IMR-90 (cell line): ENCODE results near the gene CCDC85B. TPM values are rescaled to one million over a fixed set of nuclear protein-coding genes. Genes with fewer than 3 reads are reported as not detected.

Source experiments
- ATAC-seq: fragments of 200-7000 bp; cut with Tn5 transposase; 2 replicates; pipeline ENCODE4 v1.9.1; 2020; ENCODE audit warnings: low read depth, mild to moderate bottlenecking, moderate library complexity
- BruUV-seq: library from RNA; stranded (reverse); fragments of 400-500 nt; replicated peaks from 2 replicates; lab custom pipeline; 2021; lab: Mats Ljungman, UMichigan
- CTCF ChIA-PET: fragments of 300-600 bp; formaldehyde crosslinking; extraction: SDS; loops from one replicate; lab custom pipeline; 2021; ENCODE audit warnings: antibody characterized with exemption; lab: Yijun Ruan, JAX
- POLR2A ChIA-PET: fragments of 300-600 bp; sonication (Branson Sonifier 250); formaldehyde crosslinking; loops from one replicate; lab custom pipeline; 2022; ENCODE audit warnings: antibody characterized with exemption; ENCODE audit not compliant: unreplicated experiment; lab: Charles Lee
- DNase-seq: peaks from one replicate; pipeline ENCODE4 v3.0.0; 2013
- H2AFZ ChIP-seq: replicated peaks from 2 replicates; pipeline ENCODE3; 2013; ENCODE audit warnings: low read length, mild to moderate bottlenecking; ENCODE audit not compliant: poor library complexity
- H2AK5ac ChIP-seq: 2 replicates; pipeline ENCODE4 v1.6.1; 2013; ENCODE audit warnings: low read depth, low read length, inconsistent platforms
- H2AK9ac ChIP-seq: replicated peaks from 2 replicates; pipeline ENCODE3; 2013; ENCODE audit warnings: mild to moderate bottlenecking, low read depth, low read length, moderate library complexity; ENCODE audit not compliant: poor library complexity
- H2BK120ac ChIP-seq: 2 replicates; pipeline ENCODE4 v1.6.1; 2013; ENCODE audit warnings: low read depth, low read length, inconsistent platforms
- H2BK15ac ChIP-seq: 3 replicates; pipeline ENCODE4 v1.6.1; 2013; ENCODE audit warnings: low read depth, low read length, inconsistent platforms
- H2BK20ac ChIP-seq: 2 replicates; pipeline ENCODE4 v1.6.1; 2013; ENCODE audit warnings: low read depth, mild to moderate bottlenecking, inconsistent platforms, low read length, moderate library complexity
- H2BK5ac ChIP-seq: 2 replicates; pipeline ENCODE4 v1.6.1; 2013; ENCODE audit warnings: mild to moderate bottlenecking, low read depth, low read length, inconsistent platforms; ENCODE audit not compliant: poor library complexity, severe bottlenecking
- H3K14ac ChIP-seq: replicated peaks from 2 replicates; pipeline ENCODE4 v1.6.1; 2013; ENCODE audit warnings: low read depth, low read length, inconsistent platforms
- H3K18ac ChIP-seq: 2 replicates; pipeline ENCODE4 v1.6.1; 2013; ENCODE audit warnings: low read depth, low read length, control low read depth
- H3K23ac ChIP-seq: 2 replicates; pipeline ENCODE4 v1.6.1; 2013; ENCODE audit warnings: low read depth, low read length, inconsistent platforms
- H3K27ac ChIP-seq: 2 replicates; pipeline ENCODE4 v1.5.1; 2013; ENCODE audit warnings: mild to moderate bottlenecking, control low read depth, low read length; ENCODE audit not compliant: insufficient read depth
- H3K27me3 ChIP-seq: 2 replicates; pipeline ENCODE4 v1.6.1; 2013; ENCODE audit warnings: low read length; ENCODE audit not compliant: control insufficient read depth, insufficient read depth
- H3K36me3 ChIP-seq: 2 replicates; pipeline ENCODE4 v1.6.1; 2013; ENCODE audit warnings: low read length, mixed read lengths; ENCODE audit not compliant: control insufficient read depth, insufficient read depth
- H3K4ac ChIP-seq: 2 replicates; pipeline ENCODE4 v1.6.1; 2013; ENCODE audit warnings: low read depth, low read length, inconsistent platforms
- H3K4me1 ChIP-seq: 2 replicates; pipeline ENCODE4 v1.6.1; 2013; ENCODE audit warnings: low read length, mixed read lengths; ENCODE audit not compliant: control insufficient read depth, insufficient read depth
- H3K4me2 ChIP-seq: 2 replicates; pipeline ENCODE4 v1.6.1; 2013; ENCODE audit warnings: low read depth, mild to moderate bottlenecking, control low read depth, low read length, moderate library complexity
- H3K4me3 ChIP-seq: 2 replicates; pipeline ENCODE4 v1.5.1; 2013; ENCODE audit warnings: low read depth, mild to moderate bottlenecking, control low read depth, low read length, moderate library complexity; ENCODE audit not compliant: insufficient read depth
- H3K56ac ChIP-seq: 2 replicates; pipeline ENCODE4 v1.6.1; 2013; ENCODE audit warnings: low read length, inconsistent platforms; ENCODE audit not compliant: insufficient read depth; ENCODE audit errors: extremely low read depth
- H3K79me1 ChIP-seq, 2 experiments: 2 replicates each; pipeline ENCODE4 v1.6.1; 2013; ENCODE audit warnings: low read length in 2 of 2, inconsistent platforms in 1 of 2, low read depth in 1 of 2
- H3K9ac ChIP-seq: 2 replicates; pipeline ENCODE4 v1.6.1; 2013; ENCODE audit warnings: low read depth, low read length, control low read depth
- H3K9me1 ChIP-seq: 2 replicates; pipeline ENCODE4 v1.6.1; 2013; ENCODE audit warnings: low read length, inconsistent platforms; ENCODE audit not compliant: insufficient read depth
- H3K9me3 ChIP-seq: 2 replicates; pipeline ENCODE4 v1.6.1; 2013; ENCODE audit warnings: low read length; ENCODE audit not compliant: control insufficient read depth, insufficient read depth
- H4K20me1 ChIP-seq: 2 replicates; pipeline ENCODE4 v1.6.1; 2013; ENCODE audit warnings: low read length, inconsistent platforms; ENCODE audit not compliant: insufficient read depth
- H4K5ac ChIP-seq: 2 replicates; pipeline ENCODE4 v1.6.1; 2013; ENCODE audit warnings: mild to moderate bottlenecking, low read depth, low read length, control low read depth
- H4K8ac ChIP-seq, 2 experiments: 2 replicates each; pipeline ENCODE4 v1.6.1; 2013; ENCODE audit warnings: low read depth in 2 of 2, low read length in 2 of 2, control low read depth in 1 of 2, inconsistent platforms in 1 of 2
- H4K91ac ChIP-seq: 2 replicates; pipeline ENCODE4 v1.6.1; 2013; ENCODE audit warnings: low read depth, low read length, inconsistent platforms; ENCODE audit not compliant: insufficient read depth
- BHLHE40 ChIP-seq: fragments of 150-350 bp; IDR thresholded peaks from 2 replicates; pipeline ENCODE4 v1.6.1; 2016; ENCODE audit warnings: mild to moderate bottlenecking, low read depth, low read length
- CEBPB ChIP-seq: IDR thresholded peaks from 2 replicates; pipeline ENCODE4 v1.6.1; 2012; ENCODE audit warnings: low read depth, low read length, improper control_type of control experiment
- CHD1 ChIP-seq: IDR thresholded peaks from 2 replicates; pipeline ENCODE4 v1.6.1; 2012; ENCODE audit warnings: low read depth, low read length, improper control_type of control experiment
- FOS ChIP-seq: fragments of 150-350 bp; IDR thresholded peaks from 2 replicates; pipeline ENCODE4 v1.6.1; 2016; ENCODE audit warnings: low read depth, low read length
- MAFK ChIP-seq: IDR thresholded peaks from 2 replicates; pipeline ENCODE4 v1.6.1; 2012; ENCODE audit warnings: low read depth, low read length, improper control_type of control experiment
- MAZ ChIP-seq: IDR thresholded peaks from 2 replicates; pipeline ENCODE4 v1.6.1; 2012; ENCODE audit warnings: low read depth, mild to moderate bottlenecking, low read length, improper control_type of control experiment, moderate library complexity, borderline replicate concordance
- MXI1 ChIP-seq: IDR thresholded peaks from 2 replicates; pipeline ENCODE4 v1.6.1; 2012; ENCODE audit warnings: low read depth, mild to moderate bottlenecking, low read length, moderate library complexity, borderline replicate concordance
- NFE2L2 ChIP-seq: fragments of 150-350 bp; IDR thresholded peaks from 2 replicates; pipeline ENCODE4 v1.6.1; 2016; ENCODE audit warnings: low read depth, mild to moderate bottlenecking, low read length
- RAD21 ChIP-seq: IDR thresholded peaks from 2 replicates; pipeline ENCODE4 v1.6.1; 2012; ENCODE audit warnings: low read length, improper control_type of control experiment
- RCOR1 ChIP-seq: IDR thresholded peaks from 2 replicates; pipeline ENCODE4 v1.6.1; 2012; ENCODE audit warnings: mild to moderate bottlenecking, low read length, improper control_type of control experiment; ENCODE audit not compliant: insufficient replicate concordance
- RFX5 ChIP-seq: IDR thresholded peaks from 2 replicates; pipeline ENCODE4 v1.8.0; 2012; ENCODE audit warnings: low read depth, mild to moderate bottlenecking, low read length, moderate library complexity
- SMC3 ChIP-seq: fragments of 150-350 bp; IDR thresholded peaks from 2 replicates; pipeline ENCODE4 v1.6.1; 2016; ENCODE audit warnings: low read depth, mild to moderate bottlenecking, antibody characterized with exemption, low read length, moderate library complexity
- WGBS, 2 experiments: methylation state at CpG; one replicate each; pipeline versions ENCODE4 v1.1.5 to v1.1.7; 2013; ENCODE audit warnings: missing lambda C conversion rate in 2 of 2; ENCODE audit not compliant: insufficient read length in 1 of 2; ENCODE audit errors: extremely low coverage in 2 of 2; 5-methylcytosine and 5-hydroxymethylcytosine counted together
- dilution Hi-C: fragments of 300-500 bp; cut with HindIII; formaldehyde crosslinking; loops from one replicate; pipeline ENCODE4 v1.14.3; 2018; ENCODE audit warnings: low sequenced_read_pairs; ENCODE audit not compliant: unreplicated experiment
- in situ Hi-C: fragments of 300-500 bp; cut with MboI; formaldehyde crosslinking; loops from 3 replicates; pipeline ENCODE4 v1.14.3; 2019; ENCODE audit warnings: low sequenced_read_pairs, inconsistent platforms, mixed read lengths
- intact Hi-C: fragments of 100-400 bp; cut with micrococcal nuclease; formaldehyde crosslinking; loops from 2 replicates; pipeline ENCODE4 v1.10.0; 2022
- polyA plus RNA-seq, 3 experiments: library from polyadenylated mRNA; depleted of rRNA; stranded (reverse); fragments of >200 nt; gene quantifications; 2 replicates each; pipeline ENCODE4 v1.2.3, GENCODE V29; 2012; ENCODE audit warnings: low replicate concordance in 1 of 3
- total RNA-seq: library from RNA; depleted of rRNA; stranded (reverse); fragments of >200 nt; gene quantifications from 2 replicates; pipeline ENCODE4 v1.2.3, GENCODE V29; 2012
- TF ChIP-seq, protein P1 (sequence below): conservative IDR thresholded peaks from 2 replicates; pipeline ENCODE4 v1.5.1; 2012; ENCODE audit warnings: mild to moderate bottlenecking, low read depth, low read length, improper control_type of control experiment
- TF ChIP-seq, protein P2 (sequence below): fragments of 150-350 bp; IDR thresholded peaks from 2 replicates; pipeline ENCODE4 v1.6.1; 2016; ENCODE audit warnings: low read depth, mild to moderate bottlenecking, low read length, moderate library complexity, borderline replicate concordance

Gene CCDC85B
- total and polyA plus RNA-seq, 2 of the 4 experiments (the other 2 are of a cell fraction) = 17.6 to 35.4 TPM

DNA sequence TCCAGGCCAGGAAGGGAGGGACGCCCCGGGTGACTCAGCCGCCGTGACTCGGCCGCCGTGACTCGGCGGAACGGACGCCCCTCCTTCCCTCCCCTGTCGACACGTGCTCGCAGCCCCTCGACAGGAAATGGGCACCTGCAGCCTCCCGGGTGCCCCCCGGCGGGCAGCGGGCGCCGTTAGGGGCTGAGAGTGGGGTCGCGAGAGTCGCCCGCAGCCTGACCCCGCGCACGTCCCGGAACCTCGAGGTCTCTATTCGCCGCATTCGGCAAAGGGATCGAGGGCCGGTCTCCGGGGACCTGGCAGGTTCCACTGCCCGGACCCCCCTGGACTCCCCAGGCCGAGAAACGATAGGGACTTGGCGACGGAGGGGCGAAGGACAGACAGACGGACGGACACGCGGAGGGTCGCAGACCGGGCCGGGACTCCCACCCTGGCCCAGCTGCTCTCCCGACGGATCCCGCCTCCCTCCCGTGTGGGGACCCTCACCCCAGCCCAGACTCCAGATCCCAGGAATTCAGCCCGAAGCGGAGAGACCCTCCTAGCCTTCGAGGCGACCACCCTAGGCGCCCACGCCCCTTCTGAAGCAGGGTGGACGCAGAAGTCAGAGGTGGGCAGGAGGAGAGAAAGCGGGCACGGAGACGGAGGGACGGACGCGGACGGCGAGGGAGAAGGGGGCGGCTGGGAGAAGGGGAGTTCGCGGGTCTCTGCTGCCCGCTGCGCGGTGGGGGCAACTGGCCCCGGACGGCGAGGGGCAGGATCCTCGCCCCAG lies 9.1 kb downstream of the CCDC85B start:
- H3K4ac ChIP-seq = peak overlapping the region; percentile 99
- intact Hi-C loops = loop anchor here (2.0 kb wide), 1 partner anchor 15 kb away; no protein-coding TSS in a partner anchor
- no peak for TF ChIP-seq RAD21
- peak; percentile 86; the same call in 1 of the 2 replicates for TF ChIP-seq MAZ
- TF ChIP-seq SMC3 = no peak
- peak; percentile 94; the same call in 1 of the 2 replicates for TF ChIP-seq MXI1
- no peak; the same call in none of the 2 replicates for TF ChIP-seq CHD1
- peak; percentile 97 for TF ChIP-seq NFE2L2
- TF ChIP-seq, protein P1, sequence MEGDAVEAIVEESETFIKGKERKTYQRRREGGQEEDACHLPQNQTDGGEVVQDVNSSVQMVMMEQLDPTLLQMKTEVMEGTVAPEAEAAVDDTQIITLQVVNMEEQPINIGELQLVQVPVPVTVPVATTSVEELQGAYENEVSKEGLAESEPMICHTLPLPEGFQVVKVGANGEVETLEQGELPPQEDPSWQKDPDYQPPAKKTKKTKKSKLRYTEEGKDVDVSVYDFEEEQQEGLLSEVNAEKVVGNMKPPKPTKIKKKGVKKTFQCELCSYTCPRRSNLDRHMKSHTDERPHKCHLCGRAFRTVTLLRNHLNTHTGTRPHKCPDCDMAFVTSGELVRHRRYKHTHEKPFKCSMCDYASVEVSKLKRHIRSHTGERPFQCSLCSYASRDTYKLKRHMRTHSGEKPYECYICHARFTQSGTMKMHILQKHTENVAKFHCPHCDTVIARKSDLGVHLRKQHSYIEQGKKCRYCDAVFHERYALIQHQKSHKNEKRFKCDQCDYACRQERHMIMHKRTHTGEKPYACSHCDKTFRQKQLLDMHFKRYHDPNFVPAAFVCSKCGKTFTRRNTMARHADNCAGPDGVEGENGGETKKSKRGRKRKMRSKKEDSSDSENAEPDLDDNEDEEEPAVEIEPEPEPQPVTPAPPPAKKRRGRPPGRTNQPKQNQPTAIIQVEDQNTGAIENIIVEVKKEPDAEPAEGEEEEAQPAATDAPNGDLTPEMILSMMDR = peak; percentile 25; the same call in 1 of the 2 replicates
- TF ChIP-seq BHLHE40 = peak; percentile 95
- peak; percentile 80 for TF ChIP-seq FOS
- TF ChIP-seq RCOR1 = no peak
- TF ChIP-seq, protein P2, sequence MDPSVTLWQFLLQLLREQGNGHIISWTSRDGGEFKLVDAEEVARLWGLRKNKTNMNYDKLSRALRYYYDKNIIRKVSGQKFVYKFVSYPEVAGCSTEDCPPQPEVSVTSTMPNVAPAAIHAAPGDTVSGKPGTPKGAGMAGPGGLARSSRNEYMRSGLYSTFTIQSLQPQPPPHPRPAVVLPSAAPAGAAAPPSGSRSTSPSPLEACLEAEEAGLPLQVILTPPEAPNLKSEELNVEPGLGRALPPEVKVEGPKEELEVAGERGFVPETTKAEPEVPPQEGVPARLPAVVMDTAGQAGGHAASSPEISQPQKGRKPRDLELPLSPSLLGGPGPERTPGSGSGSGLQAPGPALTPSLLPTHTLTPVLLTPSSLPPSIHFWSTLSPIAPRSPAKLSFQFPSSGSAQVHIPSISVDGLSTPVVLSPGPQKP = no peak
- peak; percentile 49; the same call in 1 of the 2 replicates for TF ChIP-seq MAFK
- no peak for TF ChIP-seq RFX5
- no peak for TF ChIP-seq CEBPB

More for the DNA sequence above, 9.1 kb downstream of the CCDC85B start:
- H4K5ac ChIP-seq = peak overlapping the region; percentile 82
- peak overlapping the region; percentile 72 for H2AFZ ChIP-seq
- peaks cover 38% of the 10 kb centered on the region for H3K4me1 ChIP-seq
- H2AK5ac ChIP-seq = peak overlapping the region; percentile 99
- peak overlapping the region; percentile 90 for H2BK120ac ChIP-seq
- DNase-seq = peak; percentile 81
- peak overlapping the region; percentile 88 to 93 for H4K8ac ChIP-seq
- H2BK20ac ChIP-seq = peak overlapping the region; percentile 58
- H3K9me3 ChIP-seq = no peaks in the 10 kb centered on the region
- H4K20me1 ChIP-seq = peaks cover 51% of the 10 kb centered on the region
- no peaks in the 10 kb centered on the region for H3K27me3 ChIP-seq
- H2AK9ac ChIP-seq = peak overlapping the region; percentile 99
- POLR2A ChIA-PET = interaction anchor here (0.7 to 2.9 kb wide), 5 partner anchors 9 to 16 kb away, joined by 3 to 17 read pairs (median 7); partner anchors contain the start of genes CCDC85B and FIBP
- dilution Hi-C loops (no loop called here), in situ Hi-C loops (no loop called here)
- BruUV-seq = no TSS peak
- peak overlapping the region; percentile 99 for H3K9ac ChIP-seq
- H3K9me1 ChIP-seq = peaks cover 23% of the 10 kb centered on the region
- H3K4me2 ChIP-seq = peak overlapping the region; percentile 78
- peak overlapping the region; percentile 100 for H3K27ac ChIP-seq
- peak overlapping the region; percentile 97 for H4K91ac ChIP-seq
- peak overlapping the region; percentile 100 for H3K23ac ChIP-seq
- peak overlapping the region; percentile 98 for H2BK5ac ChIP-seq
- peak overlapping the region; percentile 98 for H3K4me3 ChIP-seq
- peak; percentile 37 for ATAC-seq
- peak overlapping the region; percentile 99 for H3K56ac ChIP-seq
- WGBS, 2 experiments = 0% methylated on average over 29 of the region's 78 CpGs; no CpG with 5 or more reads in 1 of the 2 experiments
- CTCF ChIA-PET = interaction anchor here (0.6 to 1.5 kb wide), 3 partner anchors 11 to 256 kb away, joined by 3 to 5 read pairs (median 4); partner anchors contain the start of gene FIBP
- H2BK15ac ChIP-seq = peak overlapping the region; percentile 60; the same call in 1 of the 3 replicates
- peak overlapping the region; percentile 100 for H3K14ac ChIP-seq
- peaks cover 28 to 42% of the 10 kb centered on the region in 2 experiments for H3K79me1 ChIP-seq
- peak overlapping the region; percentile 96 for H3K18ac ChIP-seq
- H3K36me3 ChIP-seq = peaks cover 21% of the 10 kb centered on the region
